Measurements from ENCODE around the gene PCDH9.

- no peak for TF ChIP-seq CTCF (conservative IDR thresholded peaks at IDR 0.05; ENCODE audit: low read length)
- no peak for TF ChIP-seq EZH2phosphoT487 (IDR thresholded peaks at IDR 0.05; ENCODE audit: borderline replicate concordance)
Measured at GRCh38 chr13:67183151-67183550, 47.0 kb downstream of the PCDH9 start.

Measured in Loucy (cell line).